Liver (tissue), 9 donors: Measurements from ENCODE around the gene CA6. TPM values are rescaled to one million over a fixed set of nuclear protein-coding genes. Genes with fewer than 3 reads are reported as not detected.

Experiments
- DNase-seq: peaks from one replicate; pipeline ENCODE4 v3.0.0-alpha.2; 2017; ENCODE audit warnings: low spot score
- H3K27ac ChIP-seq, 2 donors: one replicate each; pipeline ENCODE4 v1.7.0; 2013; ENCODE audit warnings: inconsistent platforms in 2 of 2, low read length in 2 of 2, control low read depth in 1 of 2, low read depth in 1 of 2, mild to moderate bottlenecking in 1 of 2
- H3K27me3 ChIP-seq, 4 donors: one replicate each; pipeline versions ENCODE4 v1.6.1 to v1.7.0; 2013; ENCODE audit warnings: low read length in 3 of 4, inconsistent platforms in 1 of 4, mild to moderate bottlenecking in 1 of 4, moderate library complexity in 1 of 4; ENCODE audit not compliant: control insufficient read depth in 4 of 4, insufficient read depth in 4 of 4
- H3K36me3 ChIP-seq, 4 donors: one replicate each; pipeline versions ENCODE4 v1.6.1 to v1.7.0; 2013; ENCODE audit warnings: low read length in 3 of 4, mild to moderate bottlenecking in 3 of 4, low read depth in 1 of 4, moderate library complexity in 1 of 4; ENCODE audit not compliant: control insufficient read depth in 4 of 4, insufficient read depth in 3 of 4
- H3K4me1 ChIP-seq, 4 donors: one replicate each; pipeline versions ENCODE4 v1.6.1 to v1.7.0; 2013; ENCODE audit warnings: low read length in 3 of 4, mild to moderate bottlenecking in 3 of 4, moderate library complexity in 1 of 4; ENCODE audit not compliant: control insufficient read depth in 4 of 4, insufficient read depth in 4 of 4
- H3K4me3 ChIP-seq, 3 donors: one replicate each; pipeline versions ENCODE4 v1.6.1 to v1.7.0; 2013; ENCODE audit warnings: low read length in 3 of 3, control low read depth in 1 of 3, low read depth in 1 of 3, mild to moderate bottlenecking in 1 of 3
- H3K9ac ChIP-seq, 2 donors: one replicate each; pipeline ENCODE4 v1.7.0; 2013; ENCODE audit warnings: low read length in 2 of 2, mild to moderate bottlenecking in 2 of 2, moderate library complexity in 2 of 2, control low read depth in 1 of 2, low read depth in 1 of 2
- H3K9me3 ChIP-seq, 4 donors: one replicate each; pipeline versions ENCODE4 v1.6.1 to v1.7.0; 2013; ENCODE audit warnings: low read length in 3 of 4; ENCODE audit not compliant: control insufficient read depth in 4 of 4
- ATF3 ChIP-seq: IDR thresholded peaks from 2 replicates; pipeline ENCODE4 v1.6.1; 2016; ENCODE audit warnings: antibody characterized with exemption
- CTCF ChIP-seq: fragments of 150-350 bp; IDR thresholded peaks from 2 replicates; pipeline ENCODE4 v1.5.1; 2017; ENCODE audit warnings: improper control_type of control experiment, low read depth, low read length; ENCODE audit not compliant: missing input control
- EGR1 ChIP-seq, 2 donors: IDR thresholded peaks; 2 replicates each; pipeline ENCODE4 v1.6.1; 2016 to 2018; ENCODE audit warnings: antibody characterized with exemption in 2 of 2, low read depth in 2 of 2
- FOXA1 ChIP-seq: IDR thresholded peaks from 2 replicates; pipeline ENCODE4 v1.6.1; 2016; ENCODE audit warnings: antibody characterized with exemption
- FOXA2 ChIP-seq: IDR thresholded peaks from 2 replicates; pipeline ENCODE4 v1.6.1; 2016; ENCODE audit warnings: antibody characterized with exemption
- GABPA ChIP-seq, 2 donors: IDR thresholded peaks in 1 of 2; conservative IDR thresholded peaks in 1 of 2; 2 replicates each; pipeline ENCODE4 v1.6.1; 2016; ENCODE audit warnings: antibody characterized with exemption in 2 of 2, mild to moderate bottlenecking in 1 of 2, moderate library complexity in 1 of 2
- HNF4A ChIP-seq, 2 donors: conservative IDR thresholded peaks; 2 replicates each; pipeline ENCODE4 v1.6.1; 2016; ENCODE audit warnings: antibody characterized with exemption in 2 of 2, mild to moderate bottlenecking in 2 of 2
- HNF4G ChIP-seq: IDR thresholded peaks from 2 replicates; pipeline ENCODE4 v1.6.1; 2016; ENCODE audit warnings: antibody characterized with exemption
- JUND ChIP-seq, 2 donors: IDR thresholded peaks; 2 replicates each; pipeline ENCODE4 v1.6.1; 2016; ENCODE audit warnings: antibody characterized with exemption in 2 of 2
- MAX ChIP-seq: IDR thresholded peaks from 2 replicates; pipeline ENCODE4 v1.6.1; 2016; ENCODE audit warnings: antibody characterized with exemption
- NR2F2 ChIP-seq: IDR thresholded peaks from 2 replicates; pipeline ENCODE4 v1.6.1; 2016; ENCODE audit warnings: antibody characterized with exemption
- RAD21 ChIP-seq, 2 donors: IDR thresholded peaks; 2 replicates each; pipeline ENCODE4 v1.6.1; 2016; ENCODE audit warnings: antibody characterized with exemption in 2 of 2, mild to moderate bottlenecking in 2 of 2
- REST ChIP-seq: IDR thresholded peaks from 2 replicates; pipeline ENCODE4 v1.6.1; 2016; ENCODE audit warnings: antibody characterized with exemption, mild to moderate bottlenecking
- RXRA ChIP-seq, 2 donors: IDR thresholded peaks; 2 replicates each; pipeline ENCODE4 v1.6.1; 2017 to 2018; ENCODE audit warnings: antibody characterized with exemption in 2 of 2, mild to moderate bottlenecking in 1 of 2
- SP1 ChIP-seq: IDR thresholded peaks from 2 replicates; pipeline ENCODE4 v1.6.1; 2018; ENCODE audit warnings: antibody characterized with exemption, mild to moderate bottlenecking
- TAF1 ChIP-seq: conservative IDR thresholded peaks from 2 replicates; pipeline ENCODE4 v1.6.1; 2016; ENCODE audit warnings: antibody characterized with exemption, mild to moderate bottlenecking
- YY1 ChIP-seq: IDR thresholded peaks from 2 replicates; pipeline ENCODE4 v1.6.1; 2016; ENCODE audit warnings: antibody characterized with exemption, mild to moderate bottlenecking
- ZBTB33 ChIP-seq: IDR thresholded peaks from 2 replicates; pipeline ENCODE4 v1.6.1; 2016; ENCODE audit warnings: antibody characterized with exemption
- WGBS: extraction: QIAGEN DNeasy Blood & Tissue Kit; methylation state at CpG from one replicate; pipeline ENCODE4 v1.1.7; 2013; 5-methylcytosine and 5-hydroxymethylcytosine counted together
- polyA plus RNA-seq, 2 donors: library from polyadenylated mRNA; stranded (reverse) in 1 of 2; unstranded in 1 of 2; fragments of 200-250 nt in 1 of 2; fragments of >200 nt in 1 of 2; fragmentation: Nextera tagmentation in 1 of 2; extraction: Ambion mirVana in 1 of 2; gene quantifications; one replicate each; pipeline versions ENCODE4 v1.2.1 to v1.2.3, GENCODE V29; 2013 to 2015
- total RNA-seq, 2 donors: library from RNA; depleted of rRNA; stranded (reverse); fragments of >200 nt; gene quantifications; one replicate each; pipeline ENCODE4 v1.2.3, GENCODE V29; 2014
- donor health status: healthy.
- donor health status: healthy.
- donor health status: healthy.
- donor health status: healthy.
- donor health status: healthy.

Gene CA6
- total and polyA plus RNA-seq, 4 donors = not detected

GRCh38 chr1:8905582-8906191 lies 40.0 kb upstream of the CA6 start:
- H3K27ac ChIP-seq = no peak overlapping the region
- H3K4me1 ChIP-seq = no peaks in the 10 kb centered on the region
- WGBS = 84% methylated on average over 9 of the region's 9 CpGs
- TF ChIP-seq TAF1 = no peak
- TF ChIP-seq ZBTB33 = no peak
- no peak for TF ChIP-seq FOXA2
- TF ChIP-seq ATF3 = no peak
- no peak for TF ChIP-seq MAX
- TF ChIP-seq YY1 = no peak
- TF ChIP-seq NR2F2 = no peak
- no peak for TF ChIP-seq REST
- TF ChIP-seq GABPA (IDR thresholded peaks at IDR 0.05 in 1 of 2, conservative IDR thresholded peaks at IDR 0.05 in 1 of 2) = no peak
- TF ChIP-seq HNF4G = no peak
- TF ChIP-seq SP1 = no peak
- TF ChIP-seq RAD21 (IDR thresholded peaks at IDR 0.05) = no peak
- TF ChIP-seq RXRA (IDR thresholded peaks at IDR 0.05) = no peak
- TF ChIP-seq FOXA1 = no peak
- no peak for TF ChIP-seq HNF4A (conservative IDR thresholded peaks at IDR 0.05)
- no peak for TF ChIP-seq JUND (IDR thresholded peaks at IDR 0.05)
- TF ChIP-seq CTCF = no peak
- no peak for TF ChIP-seq EGR1 (IDR thresholded peaks at IDR 0.05; ENCODE audit: low read depth in 2 of 2)
- no peak overlapping the region for H3K9ac ChIP-seq
- no peaks in the 10 kb centered on the region for H3K36me3 ChIP-seq
- no peaks in the 10 kb centered on the region for H3K27me3 ChIP-seq
- H3K4me3 ChIP-seq = no peak overlapping the region
- no peaks in the 10 kb centered on the region for H3K9me3 ChIP-seq
- DNase-seq = no peak
